Esophagus squamous epithelium (tissue), 4 donors: ENCODE data around the gene GRK2.

Source experiments
- CTCF ChIP-seq, 6 experiments: fragments of 450-650 bp in 4 of 6; fragments of 200-600 bp in 2 of 6; sonication (generic) in 2 of 6; IDR thresholded peaks; one replicate each; pipeline ENCODE4 v1.5.1; 2016 to 2019; ENCODE audit warnings: antibody characterized with exemption in 6 of 6, mild to moderate bottlenecking in 4 of 6, moderate library complexity in 4 of 6
- POLR2A ChIP-seq, 4 donors: fragments of 450-650 bp; IDR thresholded peaks; one replicate each; pipeline ENCODE4 v1.6.1; 2017; ENCODE audit warnings: antibody characterized with exemption in 4 of 4, mild to moderate bottlenecking in 4 of 4, moderate library complexity in 3 of 4

DNA sequence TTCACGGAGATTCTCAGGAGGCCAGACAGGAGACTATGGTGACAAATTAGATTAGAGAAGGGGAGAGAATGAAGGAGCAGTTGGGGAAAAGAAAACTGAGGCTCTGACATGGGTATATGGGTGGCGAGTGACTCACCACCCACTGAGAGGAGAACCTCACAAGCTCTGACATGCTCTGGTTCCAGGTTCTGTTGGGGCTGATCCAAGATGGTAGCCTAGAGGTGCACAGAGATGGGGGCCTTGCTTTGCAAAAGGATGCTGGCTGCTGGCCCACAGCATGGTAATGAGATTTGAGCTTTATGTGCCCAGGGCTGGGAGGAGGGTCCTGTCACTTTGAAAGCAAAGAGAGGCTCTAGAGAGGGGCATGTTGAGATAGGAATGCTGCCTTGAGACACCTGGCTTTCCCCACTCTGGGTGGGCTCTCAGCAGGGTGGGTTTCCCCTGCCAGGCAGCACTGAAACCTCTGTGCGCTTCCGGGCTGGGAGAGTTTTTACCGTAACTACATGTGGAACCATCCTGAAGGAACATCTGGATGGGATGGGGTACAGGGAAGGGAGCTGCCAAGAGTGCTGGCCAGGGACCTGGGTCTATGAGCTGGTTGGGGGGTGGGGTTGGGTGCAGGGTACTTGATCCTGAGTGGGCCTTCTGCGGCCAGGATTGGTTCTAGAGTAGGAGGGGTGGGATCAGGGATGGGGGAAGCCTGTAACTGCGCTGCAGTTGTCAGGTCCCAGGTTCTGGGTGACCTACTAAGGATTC, 1.2 kb upstream of the GRK2 start:
- TF ChIP-seq CTCF (IDR thresholded peaks at IDR 0.05): no peak
- no peak for TF ChIP-seq POLR2A (IDR thresholded peaks at IDR 0.05)
